Rectal smooth muscle tissue (tissue), 1 donor: Measurements from ENCODE around the gene ADARB2.

Source experiments
- H3K27ac ChIP-seq: one replicate; pipeline ENCODE4 v1.7.0; 2013; ENCODE audit warnings: low read depth, low read length, inconsistent platforms
- H3K27me3 ChIP-seq: one replicate; pipeline ENCODE4 v1.7.0; 2013; ENCODE audit warnings: low read length; ENCODE audit not compliant: control insufficient read depth, insufficient read depth
- H3K36me3 ChIP-seq: one replicate; pipeline ENCODE4 v1.7.0; 2013; ENCODE audit warnings: low read length; ENCODE audit not compliant: control insufficient read depth, insufficient read depth
- H3K4me1 ChIP-seq: one replicate; pipeline ENCODE4 v1.7.0; 2013; ENCODE audit warnings: low read length; ENCODE audit not compliant: control insufficient read depth, insufficient read depth
- H3K4me3 ChIP-seq: one replicate; pipeline ENCODE4 v1.7.0; 2013; ENCODE audit warnings: low read length
- H3K9ac ChIP-seq: one replicate; pipeline ENCODE4 v1.7.0; 2013; ENCODE audit warnings: low read length

ADARB2 gene

DNA sequence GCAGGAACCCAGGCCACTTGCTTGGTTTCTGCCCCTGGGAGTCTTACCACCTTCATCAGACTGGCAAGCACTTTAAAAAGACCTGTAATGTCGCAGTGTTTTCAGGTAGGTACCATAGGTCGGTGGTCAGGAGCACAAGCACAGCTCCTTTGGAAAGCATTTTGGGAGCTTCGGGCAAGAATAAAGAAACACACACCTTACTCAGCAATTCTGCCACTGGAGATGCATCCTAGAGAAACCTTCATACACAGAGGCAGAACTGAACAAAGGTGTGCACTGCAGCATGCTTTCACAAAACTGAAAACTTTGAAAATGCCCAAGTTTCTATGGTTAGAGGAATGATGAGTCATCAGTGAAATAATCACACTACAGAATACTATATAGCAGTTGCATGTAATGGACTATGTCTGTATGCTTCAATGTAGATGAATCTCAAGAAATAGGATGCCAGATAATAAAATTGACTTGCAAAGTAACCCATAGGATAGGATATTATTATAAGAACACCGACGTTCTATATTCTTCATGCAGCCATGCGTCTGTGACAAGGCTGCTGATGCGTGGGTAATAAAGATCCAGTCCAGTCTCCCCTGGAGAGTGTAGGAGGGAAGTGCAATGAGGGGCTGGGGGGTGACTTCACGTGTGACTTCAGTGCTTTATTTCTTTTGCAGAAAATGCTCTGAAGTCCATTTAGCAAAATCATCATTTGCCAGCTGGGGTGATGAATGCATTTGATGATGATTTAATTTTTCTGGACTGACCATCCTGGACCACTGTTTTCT lies 371.6 kb downstream of the ADARB2 start:
- Histone ChIP-seq H3K27me3 (no peaks in the 10 kb centered on the region), H3K9ac (no peak overlapping the region), H3K36me3 (no peaks in the 10 kb centered on the region), H3K27ac (no peak overlapping the region), H3K4me3 (no peak overlapping the region), H3K4me1 (no peaks in the 10 kb centered on the region)

DNA sequence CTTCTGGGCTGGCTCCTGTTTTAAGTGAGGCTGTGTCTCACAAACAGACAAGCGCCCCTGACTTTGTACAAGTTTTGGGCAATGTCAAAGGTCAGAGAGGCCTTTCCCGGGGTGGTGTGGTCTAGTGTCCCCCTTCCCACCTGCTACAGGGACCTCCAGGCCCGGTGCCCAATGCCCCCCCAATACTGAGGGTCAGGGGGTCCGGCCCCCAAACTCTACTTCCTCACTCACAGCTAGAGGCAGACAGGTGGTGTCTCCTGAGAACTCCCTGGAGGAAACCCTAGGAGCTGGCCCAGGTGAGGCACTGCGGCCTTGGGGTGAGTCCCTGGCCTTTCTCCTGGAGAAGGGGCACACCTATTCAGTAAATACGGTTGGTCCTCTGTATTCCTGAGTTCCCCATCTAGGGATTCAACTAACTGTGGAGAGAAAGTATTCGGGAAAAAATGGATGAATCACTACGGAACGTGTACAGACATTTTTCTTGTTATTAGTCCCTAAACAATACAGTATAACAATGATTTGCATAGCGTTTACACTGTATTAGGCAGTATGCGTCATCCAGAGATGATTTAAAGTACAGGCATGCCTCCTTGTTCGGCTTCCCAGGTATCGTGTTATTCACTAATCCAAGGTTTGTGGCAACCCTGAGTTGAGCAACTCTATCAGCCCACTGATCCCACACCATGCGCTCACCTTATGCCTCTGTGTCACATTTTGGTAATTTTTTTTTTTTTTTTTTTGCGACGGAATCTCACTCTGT lies 373.0 kb downstream of the ADARB2 start:
- Histone ChIP-seq H3K27me3 (no peaks in the 10 kb centered on the region), H3K36me3 (no peaks in the 10 kb centered on the region), H3K9ac (no peak overlapping the region), H3K4me3 (no peak overlapping the region), H3K4me1 (no peaks in the 10 kb centered on the region), H3K27ac (no peak overlapping the region)

DNA sequence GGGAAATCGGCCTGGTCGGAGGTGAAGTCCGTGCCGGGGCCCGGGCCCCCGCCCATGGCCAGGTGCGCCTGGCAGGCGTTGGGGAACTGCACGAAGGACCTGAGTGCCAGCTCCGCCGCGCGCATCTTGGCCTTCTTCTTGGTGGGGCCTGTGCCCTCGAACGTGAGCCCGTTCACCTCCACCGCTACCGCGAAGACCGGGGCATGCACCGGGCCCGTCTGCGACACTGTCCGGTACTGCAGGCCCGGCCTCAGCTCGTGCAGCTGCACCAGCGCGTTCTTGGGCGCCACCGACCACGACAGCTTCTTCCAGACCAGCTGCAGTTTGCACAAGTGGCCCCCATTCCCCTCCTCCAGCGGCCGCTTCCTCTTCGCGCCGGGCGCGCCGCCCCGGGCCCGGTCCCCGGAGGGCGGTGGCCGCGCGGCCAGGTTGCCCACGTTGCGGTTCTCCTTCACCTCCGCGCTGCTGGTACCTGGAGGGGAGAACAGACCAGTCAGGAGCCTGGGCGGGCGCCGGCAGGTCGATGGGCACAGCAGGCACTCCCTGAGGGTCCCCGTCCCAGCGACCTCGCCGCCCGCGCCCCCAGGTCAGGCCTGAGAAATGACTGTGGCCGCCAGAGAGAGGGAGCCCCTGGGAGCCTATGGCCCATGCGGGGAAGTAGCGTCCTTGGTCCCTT lies 373.7 kb downstream of the ADARB2 start:
- H3K9ac ChIP-seq: no peak overlapping the region
- no peaks in the 10 kb centered on the region for H3K4me1 ChIP-seq
- no peak overlapping the region for H3K27ac ChIP-seq
- H3K36me3 ChIP-seq: no peaks in the 10 kb centered on the region
- no peaks in the 10 kb centered on the region for H3K27me3 ChIP-seq
- no peak overlapping the region for H3K4me3 ChIP-seq

DNA sequence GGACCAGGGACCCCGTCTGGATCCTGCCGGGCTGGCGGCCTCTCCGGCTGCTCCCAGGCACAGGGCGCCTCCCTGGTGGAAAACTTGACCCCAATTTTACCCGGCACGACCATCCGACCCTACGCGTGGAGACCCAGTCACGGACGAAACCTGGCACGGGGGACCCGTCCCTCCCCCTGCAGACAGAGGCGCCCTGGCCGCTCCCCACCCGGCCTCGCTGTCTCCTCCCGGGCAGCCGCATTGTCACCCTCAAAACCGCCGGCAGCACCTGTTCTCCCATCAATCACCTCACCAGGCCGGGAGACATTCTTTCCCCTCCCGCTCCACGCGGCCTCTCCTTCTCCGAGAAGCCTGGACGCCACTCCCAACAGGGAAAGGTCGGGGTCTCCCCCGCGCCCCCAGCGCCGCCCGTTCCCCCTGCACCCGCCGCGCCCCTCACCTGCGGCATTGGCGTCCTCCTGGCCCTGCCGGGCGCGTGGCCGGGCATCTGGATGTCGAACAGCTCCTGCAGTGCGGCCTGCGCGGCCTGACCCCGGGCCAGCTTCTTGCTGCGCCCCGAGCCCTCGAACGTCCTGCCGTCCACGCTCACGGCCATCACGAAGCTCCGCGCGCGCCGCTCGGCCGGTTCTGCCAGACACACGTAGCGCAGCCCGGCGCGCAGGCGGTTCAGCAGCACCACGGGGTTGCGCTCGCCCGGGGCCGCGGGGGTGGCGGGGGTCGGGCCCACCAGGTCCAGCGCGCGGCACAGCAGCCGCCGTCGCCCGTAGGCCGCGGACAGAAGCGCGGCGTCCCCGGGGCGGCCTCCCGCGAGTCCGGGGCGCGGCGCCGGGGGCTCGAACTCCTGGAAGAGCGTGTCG lies 374.5 kb downstream of the ADARB2 start:
- H3K4me3 ChIP-seq: no peak overlapping the region
- no peaks in the 10 kb centered on the region for H3K36me3 ChIP-seq
- H3K9ac ChIP-seq: no peak overlapping the region
- no peaks in the 10 kb centered on the region for H3K27me3 ChIP-seq
- no peak overlapping the region for H3K27ac ChIP-seq
- H3K4me1 ChIP-seq: no peaks in the 10 kb centered on the region

DNA sequence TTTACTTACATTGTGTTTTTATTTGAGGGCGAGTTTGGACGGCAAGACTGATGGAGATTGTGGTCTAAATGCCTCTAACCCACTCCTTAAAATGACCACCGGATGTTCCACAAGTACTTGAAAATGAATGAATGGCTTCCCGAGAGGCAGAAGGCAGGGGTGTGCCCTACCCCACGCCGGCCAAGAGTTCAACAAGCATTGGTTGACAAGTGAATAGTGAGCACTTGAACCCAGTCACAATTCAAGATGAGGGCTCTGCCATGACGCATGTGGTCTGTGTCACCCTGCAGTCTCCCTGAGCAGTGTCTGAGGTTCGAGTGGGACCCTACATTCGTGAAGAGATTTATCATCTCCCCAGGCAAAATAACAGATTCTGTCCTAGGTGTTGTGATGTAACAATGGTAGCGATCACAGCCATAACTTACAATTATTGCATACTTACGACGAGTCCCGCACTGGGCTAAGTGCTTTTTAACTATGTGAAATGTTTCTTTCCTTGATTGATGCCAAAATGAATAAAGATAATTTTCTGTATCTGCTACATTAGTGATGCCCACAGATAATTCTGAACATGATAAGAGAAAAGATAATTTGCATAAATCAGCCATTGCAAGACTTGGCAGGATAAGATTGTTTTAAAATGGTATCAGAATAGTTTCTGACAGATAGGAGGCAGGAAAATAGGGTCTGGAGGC lies 375.8 kb downstream of the ADARB2 start:
- no peaks in the 10 kb centered on the region for H3K4me1 ChIP-seq
- no peak overlapping the region for H3K4me3 ChIP-seq
- H3K36me3 ChIP-seq: no peaks in the 10 kb centered on the region
- H3K27me3 ChIP-seq: no peaks in the 10 kb centered on the region
- no peak overlapping the region for H3K9ac ChIP-seq
- no peak overlapping the region for H3K27ac ChIP-seq

DNA sequence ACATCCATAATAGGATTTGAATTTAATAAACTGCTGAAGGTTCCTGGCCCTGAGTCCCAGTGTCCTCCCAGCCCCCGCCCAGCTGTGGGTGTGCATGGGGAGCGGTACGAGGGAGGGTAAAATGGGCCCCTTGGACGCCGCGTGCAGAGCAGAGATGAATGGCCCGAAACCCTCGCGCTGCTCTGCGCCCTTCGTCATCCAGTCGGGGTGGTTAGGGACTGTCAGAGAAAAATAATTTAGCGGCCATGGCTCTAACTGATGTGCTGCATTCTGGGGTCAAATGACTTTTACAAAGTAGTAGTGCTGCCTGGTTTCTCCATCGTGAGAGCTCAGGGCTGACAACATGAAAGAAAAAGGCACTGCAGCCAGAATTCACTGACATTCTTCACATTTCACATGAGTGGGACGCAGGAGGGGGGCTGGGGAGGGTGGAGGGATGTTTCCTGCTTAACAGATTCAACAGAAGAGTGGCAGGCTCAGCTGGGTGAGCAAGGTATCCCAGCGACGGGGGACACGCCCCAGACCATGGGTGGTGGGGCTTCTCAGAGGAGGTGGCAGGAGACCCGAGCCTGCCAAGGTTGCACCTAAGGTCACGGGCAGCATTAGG lies 376.7 kb downstream of the ADARB2 start:
- H3K27ac ChIP-seq: no peak overlapping the region
- H3K4me1 ChIP-seq: no peaks in the 10 kb centered on the region
- no peak overlapping the region for H3K4me3 ChIP-seq
- H3K9ac ChIP-seq: no peak overlapping the region
- H3K27me3 ChIP-seq: no peaks in the 10 kb centered on the region
- no peaks in the 10 kb centered on the region for H3K36me3 ChIP-seq

DNA sequence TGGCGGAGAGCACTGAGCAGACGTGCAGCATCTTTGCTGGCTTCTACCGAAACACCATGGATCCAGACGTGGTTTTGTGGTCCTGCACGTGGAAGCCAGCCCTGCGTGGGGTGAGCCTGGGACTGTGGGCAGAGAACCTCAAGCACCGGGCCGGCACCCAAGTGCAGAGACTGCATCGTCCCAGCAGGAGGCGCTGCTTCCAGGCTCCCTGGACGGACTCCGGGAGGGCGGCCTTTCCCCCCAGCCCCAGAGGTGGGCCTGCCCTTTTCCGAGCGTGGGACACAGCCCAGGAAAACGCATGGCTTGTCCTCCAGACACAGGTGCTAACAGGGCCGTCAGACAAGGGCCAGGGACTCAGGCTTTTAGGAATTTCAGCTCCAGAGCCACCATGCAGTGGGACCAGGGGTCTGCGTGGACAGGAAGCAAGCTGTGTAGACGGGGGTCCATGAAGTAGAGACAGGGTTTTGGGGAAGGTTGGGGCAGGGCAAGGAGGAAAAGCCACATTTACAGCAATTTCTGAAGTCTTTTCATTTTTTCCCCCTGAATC lies 377.2 kb downstream of the ADARB2 start:
- Histone ChIP-seq H3K4me1 (no peaks in the 10 kb centered on the region), H3K9ac (no peak overlapping the region), H3K27ac (no peak overlapping the region), H3K36me3 (no peaks in the 10 kb centered on the region), H3K27me3 (no peaks in the 10 kb centered on the region), H3K4me3 (no peak overlapping the region)

DNA sequence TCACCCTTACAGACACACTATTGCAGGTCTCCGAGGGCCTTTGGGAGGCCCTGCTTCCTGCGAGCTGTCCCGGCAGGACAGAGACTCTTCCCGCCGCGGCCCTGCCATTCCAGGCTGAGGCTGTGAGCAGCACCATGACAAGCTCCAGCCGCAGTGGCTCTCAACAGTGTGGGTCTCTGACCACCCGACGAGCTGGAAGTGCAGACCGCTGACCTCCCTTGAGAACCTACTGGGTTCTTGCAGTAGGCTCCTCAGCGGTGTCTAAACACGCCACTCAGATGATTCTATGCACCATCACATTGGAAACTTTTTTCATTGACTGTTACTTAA lies 377.7 kb downstream of the ADARB2 start:
- no peaks in the 10 kb centered on the region for H3K27me3 ChIP-seq
- H3K9ac ChIP-seq: no peak overlapping the region
- no peaks in the 10 kb centered on the region for H3K4me1 ChIP-seq
- no peaks in the 10 kb centered on the region for H3K36me3 ChIP-seq
- H3K4me3 ChIP-seq: no peak overlapping the region
- H3K27ac ChIP-seq: no peak overlapping the region

DNA sequence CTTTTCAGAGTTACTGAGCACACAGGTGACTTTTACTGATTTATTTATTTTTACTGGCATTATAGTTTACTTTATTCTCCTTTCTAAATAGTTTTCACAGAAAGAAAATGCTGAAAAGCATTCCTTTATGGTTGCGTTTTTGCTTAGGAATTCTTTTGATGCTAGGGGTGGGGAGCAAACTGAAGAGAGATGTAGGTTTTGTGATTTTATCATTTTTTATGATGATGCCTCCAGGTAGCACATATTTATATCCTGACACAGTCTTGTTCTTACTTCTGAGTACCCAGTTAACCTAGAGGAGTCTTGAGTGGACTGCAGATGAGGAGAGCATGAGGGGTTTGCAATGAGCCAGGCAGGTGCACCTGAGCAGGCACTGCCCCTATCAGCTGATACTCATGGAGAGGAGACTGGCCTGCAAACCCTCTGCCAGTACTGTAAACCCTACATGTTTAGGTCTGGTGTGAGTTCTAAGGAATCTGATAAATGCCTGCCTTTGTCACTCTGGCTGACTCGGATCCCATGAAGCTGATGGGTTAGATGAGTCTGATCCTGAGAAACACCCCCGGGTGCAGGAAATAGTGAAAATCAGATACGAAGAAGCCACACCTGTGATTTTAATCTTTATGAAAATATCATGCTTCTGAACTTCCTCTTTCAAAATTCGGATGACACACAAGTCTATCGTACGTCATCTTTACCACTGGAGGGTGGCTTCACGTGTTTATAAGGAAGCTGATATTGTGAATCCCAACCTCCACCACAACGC lies 378.3 kb downstream of the ADARB2 start:
- no peaks in the 10 kb centered on the region for H3K4me1 ChIP-seq
- H3K27me3 ChIP-seq: no peaks in the 10 kb centered on the region
- no peak overlapping the region for H3K9ac ChIP-seq
- H3K4me3 ChIP-seq: no peak overlapping the region
- H3K36me3 ChIP-seq: no peaks in the 10 kb centered on the region
- no peak overlapping the region for H3K27ac ChIP-seq

DNA sequence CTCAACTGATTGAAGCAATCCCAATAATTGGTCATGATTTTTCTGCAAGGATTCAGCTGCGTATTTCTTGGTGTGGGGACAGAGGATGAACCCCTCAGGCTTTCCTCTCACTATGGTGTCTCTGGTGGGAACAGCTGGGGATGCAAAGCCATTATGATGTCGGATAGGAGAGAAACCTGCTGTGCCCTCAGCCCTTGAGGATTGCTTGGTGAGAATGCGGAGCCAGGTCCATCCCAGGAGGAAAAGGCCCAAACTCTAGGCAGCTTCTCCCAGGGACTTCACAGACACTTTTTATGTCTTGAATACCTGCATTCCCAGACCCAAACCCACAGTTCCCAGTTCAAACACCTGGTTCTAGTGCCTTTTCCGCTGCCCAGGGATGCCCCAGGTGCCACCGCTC lies 379.2 kb downstream of the ADARB2 start:
- H3K9ac ChIP-seq: no peak overlapping the region
- H3K27me3 ChIP-seq: no peaks in the 10 kb centered on the region
- no peaks in the 10 kb centered on the region for H3K4me1 ChIP-seq
- no peak overlapping the region for H3K4me3 ChIP-seq
- H3K27ac ChIP-seq: no peak overlapping the region
- no peaks in the 10 kb centered on the region for H3K36me3 ChIP-seq

DNA sequence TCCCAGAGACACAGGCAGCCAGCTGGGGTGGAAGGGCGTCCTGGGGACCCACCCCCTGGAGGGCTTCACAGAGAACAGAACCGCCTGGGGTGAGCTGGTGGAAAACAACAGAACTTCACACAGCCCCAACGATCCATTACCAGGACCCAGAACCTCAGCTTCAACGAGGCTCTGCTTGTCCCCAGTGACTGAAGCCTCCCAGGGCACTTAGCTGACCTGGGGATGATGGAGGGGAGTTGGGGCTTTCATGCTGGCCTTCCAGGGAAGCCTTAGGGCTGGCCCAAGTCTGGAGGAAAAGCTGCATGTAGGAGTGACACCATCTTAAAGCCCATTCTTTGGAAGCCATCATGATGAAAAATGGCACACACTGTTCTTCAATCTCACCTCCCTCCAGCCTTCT lies 381.0 kb downstream of the ADARB2 start:
- H3K27me3 ChIP-seq: no peaks in the 10 kb centered on the region
- H3K4me3 ChIP-seq: no peak overlapping the region
- H3K36me3 ChIP-seq: no peaks in the 10 kb centered on the region
- H3K27ac ChIP-seq: no peak overlapping the region
- no peak overlapping the region for H3K9ac ChIP-seq
- no peaks in the 10 kb centered on the region for H3K4me1 ChIP-seq
